Measurements from ENCODE around the gene QPRT. TPM values are rescaled to one million over a fixed set of nuclear protein-coding genes. Genes with fewer than 3 reads are reported as not detected.
"Not testable (repeated sequence)": the region's sequence is repeated elsewhere in the genome, so short reads cannot be mapped to it uniquely, and the experiment has no call there.

QPRT gene
- total and polyA plus RNA-seq, 2 of the 8 experiments (the other 6 are each of a cell fraction or from before 2014, with no cell fraction given), result 89.0 to 102 TPM

GRCh38 chr16:29629318-29629717 is 49.7 kb upstream of the QPRT start:
- CTCF ChIA-PET (ENCODE audit: partially characterized antibody); POLR2A ChIA-PET (ENCODE audit: partially characterized antibody): not testable (repeated sequence)

DNA sequence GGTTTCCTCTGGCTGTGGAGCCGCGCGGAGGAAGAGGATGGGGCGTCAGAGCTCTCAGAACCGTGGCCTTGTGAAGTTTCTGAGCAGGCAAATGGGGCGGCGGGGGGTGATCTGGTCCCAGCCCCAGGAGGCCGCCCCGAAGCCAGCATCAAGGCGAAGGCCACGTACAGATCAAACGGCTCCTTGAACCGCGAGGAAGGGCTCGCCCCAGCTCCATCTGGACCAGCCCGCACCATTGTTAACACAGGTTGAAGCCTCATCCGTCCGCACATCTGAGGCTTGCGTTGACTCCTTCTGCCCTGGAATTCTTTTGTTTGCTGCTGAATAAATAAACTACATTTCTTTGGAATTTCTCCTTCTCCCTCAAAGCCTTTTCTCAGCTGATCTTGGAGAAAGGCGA is 47.3 kb upstream of the QPRT start:
- H2BK120ac ChIP-seq (replicated peaks; ENCODE audit: low read depth, low read length); H3K4me1 ChIP-seq (replicated peaks in 1 of 4; ENCODE audit: control insufficient read depth in 3 of 4, insufficient read depth in 4 of 4, low read length in 3 of 4); H3K79me1 ChIP-seq (ENCODE audit: low read depth, low read length); H3K9ac ChIP-seq (replicated peaks in 1 of 4; ENCODE audit: extremely low read depth in 1 of 4, low read depth in 3 of 4, low read length in 3 of 4); H2BK5ac ChIP-seq (ENCODE audit: low read depth, low read length); H3K4me2 ChIP-seq (ENCODE audit: insufficient read depth in 1 of 2, low read depth in 2 of 2, low read length in 2 of 2); H4K8ac ChIP-seq (ENCODE audit: extremely low read depth, insufficient read depth, low read length); H4K20me1 ChIP-seq (replicated peaks in 1 of 2; ENCODE audit: control insufficient read depth in 1 of 2, insufficient read depth in 2 of 2, low read length in 2 of 2); H3K23me2 ChIP-seq (ENCODE audit: low read depth, low read length); H3K56ac ChIP-seq (replicated peaks; ENCODE audit: insufficient read length, low read depth, low read length); CTCF ChIA-PET (ENCODE audit: partially characterized antibody); H4K91ac ChIP-seq (replicated peaks; ENCODE audit: insufficient read length, low read length); H2BK15ac ChIP-seq (ENCODE audit: low read length); H3K27me3 ChIP-seq (replicated peaks in 1 of 4; ENCODE audit: control insufficient read depth in 3 of 4, extremely low read depth in 1 of 4, insufficient read depth in 3 of 4, low read length in 3 of 4); H3K4ac ChIP-seq (replicated peaks; ENCODE audit: insufficient read length, low read depth, low read length); H3K18ac ChIP-seq (ENCODE audit: extremely low read depth, low read length); H3K27ac ChIP-seq (ENCODE audit: low read depth, low read length); DNase-seq (ENCODE audit: low read depth in 1 of 2, low spot score in 2 of 2); H3K9me3 ChIP-seq (ENCODE audit: insufficient read depth in 2 of 2, low read depth in 1 of 2, low read length in 1 of 2); H3K14ac ChIP-seq (ENCODE audit: insufficient read length); FAIRE-seq; H4K5ac ChIP-seq (ENCODE audit: insufficient read length, low read depth, low read length); H2AFZ ChIP-seq (ENCODE audit: low read length); H2BK12ac ChIP-seq (ENCODE audit: low read depth, low read length); H2BK20ac ChIP-seq (ENCODE audit: low read length); POLR2A ChIA-PET (ENCODE audit: partially characterized antibody); H3K36me3 ChIP-seq (ENCODE audit: control insufficient read depth in 2 of 4, insufficient read depth in 4 of 4, low read length in 3 of 4); H3K23ac ChIP-seq (ENCODE audit: insufficient read length); H3K4me3 ChIP-seq (ENCODE audit: extremely low read depth in 1 of 4, insufficient read depth in 2 of 4, low read depth in 3 of 4, low read length in 4 of 4); H2AK5ac ChIP-seq (ENCODE audit: low read depth, low read length); H3K79me2 ChIP-seq (ENCODE audit: control insufficient read depth in 1 of 2, insufficient read depth in 2 of 2, low read length in 2 of 2): not testable (repeated sequence)
- 85% methylated on average over 20 of the region's 20 CpGs; no CpG with 5 or more reads in 1 of the 2 experiments for WGBS, 2 experiments (ENCODE audit: extremely low coverage in 1 of 2, insufficient coverage in 1 of 2, insufficient read length in 1 of 2, insufficient replicate concordance in 2 of 2, low coverage in 1 of 2, low lambda C conversion rate in 2 of 2, missing lambda C conversion rate in 1 of 2)

More at GRCh38 chr16:29629318-29629717, 49.7 kb upstream of the QPRT start:
- H2AFZ ChIP-seq (ENCODE audit: low read length); H3K56ac ChIP-seq (replicated peaks; ENCODE audit: insufficient read length, low read depth, low read length); H3K14ac ChIP-seq (ENCODE audit: insufficient read length); H4K20me1 ChIP-seq (replicated peaks in 1 of 2; ENCODE audit: control insufficient read depth in 1 of 2, insufficient read depth in 2 of 2, low read length in 2 of 2); H3K23ac ChIP-seq (ENCODE audit: insufficient read length); H2AK5ac ChIP-seq (ENCODE audit: low read depth, low read length); H3K4me2 ChIP-seq (ENCODE audit: insufficient read depth in 1 of 2, low read depth in 2 of 2, low read length in 2 of 2); H3K4me3 ChIP-seq (ENCODE audit: extremely low read depth in 1 of 4, insufficient read depth in 2 of 4, low read depth in 3 of 4, low read length in 4 of 4); H2BK15ac ChIP-seq (ENCODE audit: low read length); H3K4me1 ChIP-seq (replicated peaks in 1 of 4; ENCODE audit: control insufficient read depth in 3 of 4, insufficient read depth in 4 of 4, low read length in 3 of 4); H3K23me2 ChIP-seq (ENCODE audit: low read depth, low read length); H3K79me1 ChIP-seq (ENCODE audit: low read depth, low read length); H2BK12ac ChIP-seq (ENCODE audit: low read depth, low read length); H3K9me3 ChIP-seq (ENCODE audit: insufficient read depth in 2 of 2, low read depth in 1 of 2, low read length in 1 of 2); H2BK5ac ChIP-seq (ENCODE audit: low read depth, low read length); H2BK120ac ChIP-seq (replicated peaks; ENCODE audit: low read depth, low read length); H3K27me3 ChIP-seq (replicated peaks in 1 of 4; ENCODE audit: control insufficient read depth in 3 of 4, extremely low read depth in 1 of 4, insufficient read depth in 3 of 4, low read length in 3 of 4); H3K18ac ChIP-seq (ENCODE audit: extremely low read depth, low read length); H3K4ac ChIP-seq (replicated peaks; ENCODE audit: insufficient read length, low read depth, low read length); H4K91ac ChIP-seq (replicated peaks; ENCODE audit: insufficient read length, low read length); H3K9ac ChIP-seq (replicated peaks in 1 of 4; ENCODE audit: extremely low read depth in 1 of 4, low read depth in 3 of 4, low read length in 3 of 4); H4K5ac ChIP-seq (ENCODE audit: insufficient read length, low read depth, low read length); H2BK20ac ChIP-seq (ENCODE audit: low read length); H3K36me3 ChIP-seq (ENCODE audit: control insufficient read depth in 2 of 4, insufficient read depth in 4 of 4, low read length in 3 of 4); H3K27ac ChIP-seq (ENCODE audit: low read depth, low read length); FAIRE-seq; H3K79me2 ChIP-seq (ENCODE audit: control insufficient read depth in 1 of 2, insufficient read depth in 2 of 2, low read length in 2 of 2); H4K8ac ChIP-seq (ENCODE audit: extremely low read depth, insufficient read depth, low read length); DNase-seq (ENCODE audit: low read depth in 1 of 2, low spot score in 2 of 2): not testable (repeated sequence)
- WGBS, 2 experiments (ENCODE audit: extremely low coverage in 1 of 2, insufficient coverage in 1 of 2, insufficient read length in 1 of 2, insufficient replicate concordance in 2 of 2, low coverage in 1 of 2, low lambda C conversion rate in 2 of 2, missing lambda C conversion rate in 1 of 2), result 89% methylated on average over 10 of the region's 10 CpGs; no CpG with 5 or more reads in 1 of the 2 experiments
